MM.1S (cell line): Measurements from ENCODE around the gene SEC63.

Source experiments
- CTCF ChIP-seq: fragments of 300-600 bp; sonication (generic); IDR thresholded peaks from 2 replicates; pipeline ENCODE4 v1.5.1; 2016; ENCODE audit warnings: antibody characterized with exemption, low read length, mixed read lengths
- EZH2 ChIP-seq: fragments of 300-600 bp; sonication (generic); optimal IDR thresholded peaks from 2 replicates; pipeline ENCODE3; 2017; ENCODE audit warnings: low read depth, mild to moderate bottlenecking, antibody characterized with exemption, low read length, mixed read lengths

DNA sequence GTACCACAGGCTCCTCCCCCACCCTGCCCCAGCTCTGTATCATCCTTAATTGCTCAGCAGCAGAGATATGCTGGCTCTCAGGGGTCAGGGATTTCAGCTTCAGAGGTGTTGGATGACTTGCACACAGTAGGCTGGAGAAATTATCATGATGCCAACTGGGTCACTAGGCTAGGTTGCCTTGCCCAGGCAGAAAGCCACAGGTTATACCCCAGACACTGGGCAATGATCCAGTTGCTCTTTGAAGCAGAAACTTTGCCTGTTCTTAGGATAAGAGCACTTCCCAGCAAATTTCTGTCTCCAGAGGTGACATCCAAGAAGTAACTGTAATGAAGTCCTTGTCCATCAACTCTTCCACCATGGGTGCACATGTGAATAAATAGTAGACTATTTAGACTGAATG lies 95.6 kb downstream of the SEC63 start:
- TF ChIP-seq CTCF (no peak), EZH2 (no peak)
